Upper lobe of left lung (tissue), 6 donors: Measurements from ENCODE around the gene TAS1R2. TPM values are rescaled to one million over a fixed set of nuclear protein-coding genes. Genes with fewer than 3 reads are reported as not detected.
"Not testable (repeated sequence)": the region's sequence is repeated elsewhere in the genome, so short reads cannot be mapped to it uniquely, and the experiment has no call there.

Experiments
- ATAC-seq, 2 donors: fragments of 200-7000 bp; cut with Tn5 transposase; one replicate each; pipeline ENCODE4 v1.9.1; 2022; ENCODE audit warnings: mild to moderate bottlenecking in 2 of 2, moderate library complexity in 2 of 2; ENCODE audit not compliant: low FRiP score in 2 of 2
- DNase-seq, 2 donors: peaks; one replicate each; pipeline ENCODE4 v3.0.0-alpha.2; 2019 to 2020
- H3K27ac ChIP-seq, 4 donors: fragments of 200-600 bp; sonication (generic); one replicate each; pipeline ENCODE4 v1.5.1; 2016 to 2019
- H3K27me3 ChIP-seq, 4 donors: fragments of 200-600 bp; sonication (generic); one replicate each; pipeline ENCODE4 v1.5.1; 2017 to 2019
- H3K36me3 ChIP-seq, 4 donors: fragments of 200-600 bp; sonication (generic); one replicate each; pipeline ENCODE4 v1.5.1; 2016 to 2019
- H3K4me1 ChIP-seq, 4 donors: fragments of 200-600 bp; sonication (generic); one replicate each; pipeline ENCODE4 v1.5.1; 2018 to 2019
- H3K4me3 ChIP-seq, 4 donors: fragments of 200-600 bp; sonication (generic); one replicate each; pipeline ENCODE4 v1.5.1; 2017 to 2019; ENCODE audit warnings: mild to moderate bottlenecking in 2 of 4, moderate library complexity in 1 of 4
- H3K9me3 ChIP-seq, 4 donors: fragments of 200-600 bp; sonication (generic); one replicate each; pipeline ENCODE4 v1.5.1; 2018 to 2019
- CTCF ChIP-seq, 6 experiments: fragments of 450-650 bp in 4 of 6; fragments of 200-600 bp in 2 of 6; sonication (generic) in 2 of 6; IDR thresholded peaks; one replicate each; pipeline ENCODE4 v1.5.1; 2016 to 2019; ENCODE audit warnings: antibody characterized with exemption in 6 of 6
- EP300 ChIP-seq, 4 donors: sonication (generic); formaldehyde crosslinking; IDR thresholded peaks; one replicate each; pipeline ENCODE4 v1.5.1; 2017; ENCODE audit warnings: antibody characterized with exemption in 4 of 4, control low read depth in 2 of 4
- POLR2A ChIP-seq, 4 donors: fragments of 450-650 bp; IDR thresholded peaks; one replicate each; pipeline ENCODE4 v1.5.1; 2016 to 2017; ENCODE audit warnings: antibody characterized with exemption in 4 of 4, mild to moderate bottlenecking in 2 of 4
- POLR2AphosphoS5 ChIP-seq, 2 donors: sonication (generic); formaldehyde crosslinking; IDR thresholded peaks; one replicate each; pipeline ENCODE4 v1.5.1; 2017; ENCODE audit warnings: antibody characterized with exemption in 2 of 2
- WGBS, 2 donors: methylation state at CpG; one replicate each; pipeline ENCODE4 v1.1.5; 2017 to 2018; 5-methylcytosine and 5-hydroxymethylcytosine counted together
- total RNA-seq, 6 donors: library from RNA; depleted of rRNA in 4 of 6; stranded (reverse); fragments of >200 nt in 4 of 6; gene quantifications; one replicate each; pipeline versions ENCODE4 v1.1.0 to v1.2.1, GENCODE V29; 2016 to 2021
- donor health status: DM: no; HTN: no; CAD: no; lungs with moderate emphysema.
- donor health status: DM: no; HTN: yes; CAD: no; lungs with severe emphysema.

TAS1R2 gene
- total RNA-seq, 6 donors from 2014 or later: not detected

- no peak for ATAC-seq
- Histone ChIP-seq H3K27me3 (no peaks in the 10 kb centered on the region), H3K9me3 (no peaks in the 10 kb centered on the region), H3K4me3 (no peak overlapping the region), H3K27ac (no peak overlapping the region), H3K36me3 (no peaks in the 10 kb centered on the region), H3K4me1 (peaks cover 16 to 22% (median 20%) of the 10 kb centered on the region in 4 donors)
- DNase-seq: no peak
- TF ChIP-seq EP300 (IDR thresholded peaks at IDR 0.05) (no peak), CTCF (IDR thresholded peaks at IDR 0.05) (no peak), POLR2AphosphoS5 (IDR thresholded peaks at IDR 0.05) (no peak), POLR2A (IDR thresholded peaks at IDR 0.05) (no peak)
- 79 to 82% methylated on average over 4 of the region's 4 CpGs for WGBS, 2 donors
Measured at GRCh38 chr1:18899363-18900049, 40.0 kb upstream of the TAS1R2 start.

DNA sequence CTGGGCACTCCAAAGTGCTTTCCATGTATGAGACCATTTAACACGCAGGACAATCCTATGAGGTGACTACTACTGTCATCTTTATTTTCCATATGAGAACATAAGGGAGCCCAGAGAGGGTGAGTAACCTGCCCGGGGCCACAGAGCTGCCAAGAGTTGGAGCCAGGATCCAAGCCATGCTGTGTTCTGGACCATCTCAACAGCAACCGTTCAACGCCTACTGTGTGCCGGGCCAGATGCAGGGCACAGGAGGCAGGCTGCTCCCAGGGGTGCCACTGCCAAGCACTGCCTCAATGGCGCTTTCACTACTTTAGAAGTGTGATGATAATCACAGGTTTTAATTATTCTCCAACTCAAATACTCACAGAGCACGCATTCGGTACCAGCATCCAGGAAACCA is 39.1 kb upstream of the TAS1R2 start:
- no peak overlapping the region for H3K27ac ChIP-seq
- peaks cover 15 to 20% (median 18%) of the 10 kb centered on the region in 4 donors for H3K4me1 ChIP-seq
- WGBS, 2 donors: 91 to 95% methylated on average over 8 of the region's 8 CpGs
- no peaks in the 10 kb centered on the region for H3K27me3 ChIP-seq
- no peaks in the 10 kb centered on the region for H3K9me3 ChIP-seq
- no peak overlapping the region for H3K4me3 ChIP-seq
- ATAC-seq: no peak
- no peak for TF ChIP-seq EP300 (IDR thresholded peaks at IDR 0.05)
- no peak for TF ChIP-seq POLR2A (IDR thresholded peaks at IDR 0.05)
- TF ChIP-seq CTCF (IDR thresholded peaks at IDR 0.05): no peak
- TF ChIP-seq POLR2AphosphoS5 (IDR thresholded peaks at IDR 0.05): no peak
- no peaks in the 10 kb centered on the region for H3K36me3 ChIP-seq
- DNase-seq: no peak

- H3K4me1 ChIP-seq: no peaks in the 10 kb centered on the region
- TF ChIP-seq CTCF (IDR thresholded peaks at IDR 0.05) (no peak), POLR2AphosphoS5 (IDR thresholded peaks at IDR 0.05) (no peak), EP300 (IDR thresholded peaks at IDR 0.05) (no peak), POLR2A (IDR thresholded peaks at IDR 0.05) (no peak)
- DNase-seq: no peak
- H3K27ac ChIP-seq: no peak overlapping the region
- no peaks in the 10 kb centered on the region for H3K36me3 ChIP-seq
- H3K27me3 ChIP-seq: no peaks in the 10 kb centered on the region
- 87 to 92% methylated on average over 2 to 6 of the region's 6 CpGs for WGBS, 2 donors
- ATAC-seq: no peak
- no peak overlapping the region for H3K4me3 ChIP-seq
- no peaks in the 10 kb centered on the region for H3K9me3 ChIP-seq
Measured at GRCh38 chr1:18895317-18895716, 35.9 kb upstream of the TAS1R2 start.

- no peaks in the 10 kb centered on the region for H3K4me1 ChIP-seq
- TF ChIP-seq EP300 (IDR thresholded peaks at IDR 0.05) (no peak), CTCF (IDR thresholded peaks at IDR 0.05) (no peak), POLR2AphosphoS5 (IDR thresholded peaks at IDR 0.05) (no peak), POLR2A (IDR thresholded peaks at IDR 0.05) (no peak)
- ATAC-seq: no peak
- no peak overlapping the region for H3K4me3 ChIP-seq
- DNase-seq: no peak
- peaks cover 0 to 5% (median 2%) of the 10 kb centered on the region in 4 donors for H3K36me3 ChIP-seq
- H3K9me3 ChIP-seq: no peaks in the 10 kb centered on the region
- no peak overlapping the region for H3K27ac ChIP-seq
- WGBS, 2 donors: 84 to 93% methylated on average over 7 of the region's 7 CpGs
- no peaks in the 10 kb centered on the region for H3K27me3 ChIP-seq
Measured at GRCh38 chr1:18893120-18893519, 33.7 kb upstream of the TAS1R2 start.

GRCh38 chr1:18891858-18892257 is 32.4 kb upstream of the TAS1R2 start:
- DNase-seq, H3K36me3 ChIP-seq, H3K4me1 ChIP-seq, H3K27ac ChIP-seq, H3K9me3 ChIP-seq, H3K4me3 ChIP-seq, ATAC-seq, H3K27me3 ChIP-seq: not testable (repeated sequence)
- WGBS, 2 donors: 86 to 88% methylated on average over 7 of the region's 7 CpGs
